ENCODE data around the gene ATXN7L2.
A peak's percentile ranks its signal among the peaks of the same experiment; 100 is the strongest.

Gene ATXN7L2

DNA sequence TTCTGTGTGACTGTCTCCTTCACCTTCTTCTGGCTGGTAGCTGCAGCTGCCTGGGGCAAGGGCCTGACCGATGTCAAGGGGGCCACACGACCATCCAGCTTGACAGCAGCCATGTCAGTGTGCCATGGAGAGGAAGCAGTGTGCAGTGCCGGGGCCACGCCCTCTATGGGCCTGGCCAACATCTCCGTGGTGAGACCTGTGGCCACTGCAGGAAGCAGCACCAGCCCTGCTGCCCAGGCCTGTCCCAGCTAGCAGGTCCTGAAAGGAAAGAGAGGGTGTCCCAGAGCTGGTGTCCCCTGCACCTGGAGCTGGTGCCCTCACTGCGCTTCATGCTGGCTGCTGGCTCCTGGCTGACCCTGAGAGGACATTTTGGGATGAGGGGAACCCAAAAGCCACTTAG lies 5.9 kb upstream of the ATXN7L2 start:
- no peak for DNase-seq

DNA sequence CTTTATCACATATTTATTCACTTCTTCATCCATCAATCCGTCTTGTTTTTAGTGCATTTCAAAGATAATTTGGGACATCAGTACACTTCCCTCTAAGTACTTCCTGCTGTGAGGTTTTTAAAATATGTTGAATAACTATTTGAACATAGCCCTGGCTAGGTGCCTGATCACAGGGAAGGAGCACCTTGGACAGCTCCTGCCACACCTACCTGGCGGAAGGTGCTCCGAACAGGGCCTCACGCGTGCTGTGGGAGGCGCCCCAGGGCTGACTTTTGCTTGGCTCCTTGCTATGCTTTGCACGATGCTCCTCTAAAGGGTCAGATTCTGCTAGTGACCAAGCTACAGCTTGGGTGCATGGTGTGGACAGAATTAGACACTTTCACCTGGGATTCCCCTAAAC lies 4.9 kb upstream of the ATXN7L2 start:
- no peak for DNase-seq

DNA sequence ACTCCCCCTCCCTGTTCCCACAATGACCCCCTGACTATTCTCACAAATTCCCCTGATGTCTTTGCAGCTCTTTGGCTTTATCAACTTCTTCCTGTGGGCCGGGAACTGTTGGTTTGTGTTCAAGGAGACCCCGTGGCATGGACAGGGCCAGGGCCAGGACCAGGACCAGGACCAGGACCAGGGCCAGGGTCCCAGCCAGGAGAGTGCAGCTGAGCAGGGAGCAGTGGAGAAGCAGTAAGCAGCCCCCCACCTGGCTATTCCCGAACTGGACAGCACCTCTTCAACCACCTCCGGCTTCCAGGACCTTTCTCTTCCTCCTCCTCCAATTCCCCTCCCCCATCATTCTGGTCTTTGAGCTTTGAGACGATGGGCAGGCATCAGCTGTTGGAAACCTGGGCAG lies 4.4 kb upstream of the ATXN7L2 start:
- no peak for DNase-seq

DNA sequence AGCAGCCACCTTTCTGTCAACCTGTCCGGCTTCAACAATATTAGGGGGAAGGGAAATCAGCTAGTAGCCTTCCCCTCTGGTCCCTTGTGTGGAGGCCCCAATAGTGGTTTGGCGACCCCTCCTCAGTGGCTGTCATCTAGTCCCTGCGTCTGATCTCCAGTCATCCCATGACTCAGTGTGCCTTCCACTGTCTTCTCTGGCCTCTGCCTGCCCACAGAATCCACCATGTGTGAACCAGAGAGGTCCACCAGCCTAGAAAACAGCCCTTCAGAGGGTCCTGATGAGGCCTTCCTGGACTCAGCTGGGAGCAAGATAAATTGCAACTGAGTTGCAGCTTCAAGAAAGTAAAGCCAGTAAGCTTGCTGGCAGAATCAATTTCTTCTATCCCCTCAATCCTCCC lies 3.8 kb upstream of the ATXN7L2 start:
- DNase-seq = no peak

DNA sequence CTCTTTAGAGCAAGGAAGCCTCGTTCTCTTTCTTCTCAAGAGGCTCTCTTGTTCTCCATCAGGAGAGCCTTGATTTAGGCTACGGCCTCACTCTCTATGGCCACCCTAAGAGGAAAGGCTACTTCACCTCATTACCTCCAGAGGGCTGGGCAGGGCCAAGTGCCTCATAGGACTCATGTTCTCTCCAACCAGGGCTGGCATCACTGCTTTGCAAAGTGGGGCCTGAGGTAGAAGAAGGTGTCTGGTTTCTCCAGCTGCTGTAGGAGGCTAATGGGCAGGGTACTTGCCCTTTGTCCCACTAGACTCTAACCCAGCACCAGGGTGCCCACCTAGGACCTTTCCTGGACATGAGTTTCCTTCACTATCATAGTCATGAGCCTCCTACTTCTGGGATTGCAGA lies 2.1 kb upstream of the ATXN7L2 start:
- no peak for DNase-seq

DNA sequence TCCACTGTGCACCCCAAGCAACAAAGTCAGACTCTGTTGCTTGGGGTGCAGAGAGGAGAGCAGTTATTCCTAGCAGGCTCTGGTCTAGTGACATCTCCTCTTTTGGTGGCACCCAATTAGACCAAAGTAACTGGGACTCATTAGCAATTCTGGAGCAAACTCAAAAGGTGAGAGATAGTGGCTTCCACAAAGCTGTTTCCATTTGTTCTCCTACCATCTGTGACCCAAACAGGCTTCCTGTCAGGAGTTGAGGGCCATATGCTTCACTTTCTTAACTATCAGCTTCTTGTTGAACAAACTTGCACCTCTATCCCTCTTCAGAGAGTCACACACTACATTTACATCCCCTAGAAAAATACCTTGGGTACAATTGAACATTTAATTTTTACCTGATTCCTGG lies 1.5 kb upstream of the ATXN7L2 start:
- DNase-seq = no peak

DNA sequence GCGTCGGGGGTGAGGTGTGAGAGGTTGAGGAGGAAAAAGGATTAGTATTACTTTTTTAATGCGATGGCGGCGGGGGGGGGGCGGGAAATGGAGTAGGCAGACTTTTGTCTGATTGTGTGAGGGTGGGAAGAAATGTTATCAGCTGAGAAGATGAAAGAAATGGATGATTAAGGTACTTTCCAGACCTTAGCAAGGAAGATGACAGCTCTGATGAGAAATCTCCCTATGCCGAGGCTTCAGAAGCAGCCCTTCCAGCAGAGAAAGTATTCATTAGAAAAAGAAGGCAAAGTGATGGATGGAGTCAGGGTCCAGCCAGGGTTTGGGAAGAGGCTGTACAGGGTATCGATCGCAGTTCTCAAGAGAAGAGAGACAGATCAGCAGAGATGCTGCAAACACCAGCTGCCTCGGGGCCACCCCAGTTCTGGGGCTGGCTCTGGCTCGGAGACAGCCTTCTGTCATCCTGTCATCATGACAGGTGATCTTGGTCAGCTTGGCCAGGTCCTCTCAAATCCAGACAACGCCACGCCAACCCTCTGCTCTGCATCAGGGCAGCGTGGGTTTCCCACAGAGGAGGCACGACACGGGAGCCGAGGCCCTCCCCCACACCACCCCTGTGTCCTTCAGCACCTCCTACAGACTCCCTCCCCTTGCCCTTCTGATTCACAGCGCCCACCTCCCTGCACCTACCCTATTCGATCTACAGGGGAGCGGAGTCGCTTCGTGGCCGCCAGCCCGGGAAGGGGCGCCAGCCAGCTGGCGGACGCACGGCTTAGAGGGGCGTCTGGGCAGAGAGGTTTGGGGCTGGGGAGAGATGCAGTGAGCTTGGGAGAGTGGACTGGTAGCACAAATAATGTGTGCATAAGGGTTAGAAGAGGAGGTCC lies 674 bp upstream of the ATXN7L2 start:
- DNase-seq = no peak

DNA sequence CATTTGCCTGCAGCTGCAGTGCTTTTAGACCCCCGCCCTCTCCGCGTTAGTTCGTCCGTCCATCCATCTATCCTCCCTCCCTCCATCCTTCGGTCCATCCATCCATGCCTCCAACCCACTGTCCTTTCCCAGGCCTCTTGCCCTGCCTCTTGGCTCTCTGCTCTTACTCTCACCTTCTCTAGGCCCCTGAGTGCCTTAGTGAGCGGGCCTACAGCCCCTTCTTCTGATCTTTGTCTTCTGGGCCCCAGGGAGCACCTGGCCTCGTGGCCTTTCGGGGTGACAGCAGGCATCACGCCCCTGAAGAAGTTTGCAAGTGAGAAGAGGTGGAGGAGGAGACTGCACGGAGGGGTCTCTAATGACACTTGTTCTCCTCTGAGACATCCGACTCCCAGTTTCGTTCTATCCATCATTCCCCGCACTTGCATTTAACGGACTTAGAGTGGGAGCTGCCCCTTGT lies 842 bp downstream of the ATXN7L2 start:
- no peak for DNase-seq

DNA sequence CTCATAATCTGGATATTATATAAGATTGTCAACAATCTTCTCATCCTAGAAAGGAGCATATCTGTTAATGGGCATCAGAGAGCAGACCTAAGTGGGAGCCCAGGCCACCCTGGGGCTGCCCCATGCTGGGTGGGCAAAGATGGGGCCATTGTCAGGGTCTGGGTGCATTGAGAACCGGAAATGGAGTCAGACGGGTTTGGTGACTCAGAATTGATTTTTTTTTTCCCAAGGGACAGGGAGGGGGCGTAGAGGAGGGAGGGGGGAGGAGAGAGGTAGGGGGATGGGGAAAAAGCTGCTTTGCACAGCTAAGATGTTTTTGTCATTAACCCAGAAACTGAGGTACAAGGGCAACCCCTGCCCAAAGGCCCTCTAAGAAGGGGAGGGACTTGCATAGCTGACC lies 1.3 kb downstream of the ATXN7L2 start:
- no peak for DNase-seq

DNA sequence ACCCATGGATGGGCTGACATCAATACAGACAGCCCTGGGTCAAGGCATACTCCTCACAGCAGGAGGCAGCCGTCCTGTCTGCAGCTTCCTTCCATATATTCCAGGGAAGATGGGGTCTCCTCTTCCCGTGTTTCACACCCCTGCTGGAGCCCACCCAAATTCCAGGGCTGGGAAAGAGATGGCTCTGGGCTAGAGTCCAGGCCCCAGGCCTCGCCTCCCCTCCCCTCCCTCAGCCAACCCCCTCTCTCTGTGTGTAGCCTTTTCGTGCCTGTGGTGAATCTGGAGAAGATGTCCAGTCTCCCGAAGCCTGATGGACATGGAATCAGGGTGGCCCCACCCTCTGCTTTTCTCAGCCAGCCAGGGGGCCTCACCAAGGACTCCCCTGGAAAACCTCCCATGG lies 3.6 kb downstream of the ATXN7L2 start:
- DNase-seq = no peak

DNA sequence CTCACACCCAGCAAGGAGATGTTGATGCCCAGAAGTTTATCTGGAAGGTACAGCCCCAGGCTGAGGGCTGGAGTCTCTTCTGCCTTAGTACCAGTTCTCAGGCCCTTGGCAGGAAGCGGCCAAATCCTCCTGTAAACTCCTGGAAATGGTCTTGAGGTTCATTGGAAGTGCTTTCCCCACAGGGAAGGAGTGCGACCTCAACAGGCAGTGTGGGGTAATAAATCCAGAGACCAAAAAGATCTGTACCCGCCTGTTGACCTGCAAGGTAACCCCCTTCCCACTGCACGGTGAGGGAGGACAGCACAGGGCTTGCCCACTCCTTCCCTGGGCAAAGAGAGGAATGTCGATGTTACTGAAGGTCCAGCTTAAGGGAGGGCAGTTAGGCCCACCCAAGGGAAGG lies 4.5 kb downstream of the ATXN7L2 start:
- no peak for DNase-seq

DNA sequence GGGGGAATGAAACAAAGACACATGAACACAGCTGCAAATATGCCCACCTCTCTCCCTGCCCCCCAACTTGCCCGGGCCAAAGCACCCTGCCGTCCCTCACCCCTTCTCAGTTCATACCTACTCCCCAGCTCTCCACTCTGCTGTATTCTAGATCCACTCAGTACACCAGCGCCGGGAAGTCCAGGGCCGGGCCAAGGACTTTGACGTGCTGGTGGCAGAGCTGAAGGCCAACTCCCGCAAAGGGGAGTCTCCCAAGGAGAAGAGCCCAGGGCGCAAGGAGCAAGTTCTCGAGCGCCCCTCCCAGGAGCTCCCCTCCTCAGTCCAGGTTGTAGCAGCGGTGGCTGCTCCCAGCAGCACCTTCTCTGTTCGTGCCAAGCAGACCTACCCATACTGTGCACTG lies 5.0 kb downstream of the ATXN7L2 start:
- DNase-seq = no peak

DNA sequence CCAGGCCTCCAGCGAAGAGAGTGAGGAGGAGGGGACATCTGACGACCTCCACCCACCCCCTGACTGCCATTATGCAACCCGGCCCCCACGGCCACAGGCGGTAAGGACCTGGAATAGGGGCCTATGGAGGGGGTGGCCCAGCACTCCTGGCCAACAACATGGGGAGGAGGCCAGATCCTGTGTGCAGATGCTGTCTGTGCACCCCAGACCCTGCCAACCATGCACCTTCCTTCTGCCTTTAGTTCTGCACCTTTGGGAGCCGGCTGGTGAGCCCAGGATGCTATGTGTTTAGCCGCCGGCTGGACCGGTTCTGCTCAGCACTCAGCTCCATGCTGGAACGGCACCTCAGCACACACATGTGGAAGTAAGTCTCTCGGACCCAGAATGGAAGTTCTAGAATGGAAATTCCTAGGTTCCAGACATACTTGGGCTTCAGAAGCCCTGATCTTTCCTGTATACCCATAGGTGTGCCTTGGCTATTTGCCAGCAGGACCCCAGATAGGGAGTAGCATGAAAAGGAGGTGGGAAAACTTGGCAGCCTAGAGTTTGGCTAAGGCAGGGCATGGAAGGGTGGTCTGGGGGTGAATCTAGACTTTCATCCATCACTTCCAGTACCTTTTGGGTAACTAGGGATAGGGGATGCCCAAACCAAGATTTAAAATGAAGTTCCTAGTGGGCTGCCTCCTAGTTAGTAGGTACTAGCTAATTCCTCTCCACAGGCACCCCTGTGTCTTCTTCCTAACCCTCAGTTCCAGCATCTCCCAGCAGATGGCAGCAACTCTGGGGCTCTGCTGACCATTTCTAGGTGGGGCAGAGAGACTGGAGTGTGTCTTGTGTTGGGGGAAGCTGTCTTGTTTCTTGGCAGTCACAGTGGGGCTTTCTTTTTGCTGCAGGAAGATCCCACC lies 6.6 kb downstream of the ATXN7L2 start:
- DNase-seq = peak; percentile 9

DNA sequence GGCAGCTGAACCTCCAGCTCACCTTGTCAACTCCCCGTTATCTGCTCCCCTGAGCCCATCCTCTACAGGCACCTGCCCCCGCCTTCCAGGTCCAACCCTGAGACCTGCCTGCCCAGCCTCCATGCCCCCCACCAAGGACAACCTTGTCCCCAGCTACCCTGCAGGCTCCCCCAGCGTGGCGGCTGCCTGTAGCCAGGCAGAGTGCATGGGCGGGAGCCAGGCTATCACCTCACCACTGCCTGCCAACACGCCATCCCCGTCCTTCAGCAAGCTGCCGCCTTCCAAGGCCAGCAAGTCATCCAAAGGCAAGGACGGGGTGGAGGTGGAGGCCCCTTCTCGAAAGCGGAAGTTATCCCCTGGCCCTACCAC lies 7.2 kb downstream of the ATXN7L2 start:
- DNase-seq = no peak

DNA sequence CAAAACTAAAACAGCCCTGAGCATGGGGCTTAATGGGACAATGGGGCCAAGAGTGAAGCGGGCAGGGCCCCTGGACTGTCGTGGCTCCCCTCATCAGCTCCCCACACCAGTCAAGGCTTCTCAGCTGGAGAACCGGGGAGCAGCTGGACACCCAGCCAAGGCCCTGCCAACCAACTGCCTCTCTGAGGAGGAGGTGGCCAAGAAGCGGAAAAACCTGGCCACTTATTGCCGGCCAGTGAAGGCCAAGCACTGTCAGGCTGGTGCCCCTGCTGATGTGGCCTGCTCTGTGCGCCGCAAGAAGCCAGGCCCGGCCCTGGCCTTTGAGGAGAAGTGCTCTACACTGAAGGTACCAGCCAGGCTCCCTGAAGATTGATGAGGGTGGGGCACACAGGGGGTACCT lies 7.7 kb downstream of the ATXN7L2 start:
- no peak for DNase-seq

DNA sequence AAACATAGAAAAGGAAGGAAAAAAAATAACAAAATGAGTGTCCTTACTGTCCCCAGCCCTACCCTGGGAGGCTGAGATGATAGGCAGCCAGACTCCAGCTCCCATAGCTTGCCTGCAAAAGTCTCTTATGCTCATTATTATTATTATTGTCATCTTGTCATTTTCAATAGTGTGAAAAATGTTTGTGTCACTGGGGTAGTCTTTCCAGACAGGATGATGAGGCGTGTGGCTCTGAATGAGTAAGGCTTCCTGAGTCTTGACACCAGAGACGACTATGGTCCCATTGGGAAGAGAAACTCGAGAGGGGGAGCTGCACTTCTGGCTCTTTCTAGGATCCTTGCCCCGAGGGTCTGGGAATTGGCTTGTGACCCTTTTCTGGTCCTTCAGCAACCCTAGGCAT lies 9.1 kb downstream of the ATXN7L2 start:
- no peak for DNase-seq

DNA sequence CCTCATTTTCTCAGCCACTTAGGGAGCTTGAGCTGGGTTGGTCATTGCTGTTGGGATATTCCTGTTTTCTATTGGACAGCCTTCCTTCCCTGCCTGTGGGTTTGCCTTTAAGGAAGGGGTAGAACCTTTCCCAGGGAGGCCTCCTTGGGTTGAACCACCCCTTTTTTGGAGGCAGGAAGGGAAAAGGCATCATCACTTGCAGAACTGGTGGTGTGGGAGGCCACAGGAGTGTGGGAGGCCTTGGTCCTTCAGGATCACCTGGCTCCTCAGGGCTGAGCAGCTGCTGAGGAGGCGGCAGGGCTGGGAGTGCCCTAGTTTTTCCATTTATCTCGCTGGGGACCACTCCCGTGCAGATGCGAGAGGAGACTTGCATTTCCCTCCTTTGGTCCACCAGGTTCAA lies 9.5 kb downstream of the ATXN7L2 start:
- no peak for DNase-seq

DNA sequence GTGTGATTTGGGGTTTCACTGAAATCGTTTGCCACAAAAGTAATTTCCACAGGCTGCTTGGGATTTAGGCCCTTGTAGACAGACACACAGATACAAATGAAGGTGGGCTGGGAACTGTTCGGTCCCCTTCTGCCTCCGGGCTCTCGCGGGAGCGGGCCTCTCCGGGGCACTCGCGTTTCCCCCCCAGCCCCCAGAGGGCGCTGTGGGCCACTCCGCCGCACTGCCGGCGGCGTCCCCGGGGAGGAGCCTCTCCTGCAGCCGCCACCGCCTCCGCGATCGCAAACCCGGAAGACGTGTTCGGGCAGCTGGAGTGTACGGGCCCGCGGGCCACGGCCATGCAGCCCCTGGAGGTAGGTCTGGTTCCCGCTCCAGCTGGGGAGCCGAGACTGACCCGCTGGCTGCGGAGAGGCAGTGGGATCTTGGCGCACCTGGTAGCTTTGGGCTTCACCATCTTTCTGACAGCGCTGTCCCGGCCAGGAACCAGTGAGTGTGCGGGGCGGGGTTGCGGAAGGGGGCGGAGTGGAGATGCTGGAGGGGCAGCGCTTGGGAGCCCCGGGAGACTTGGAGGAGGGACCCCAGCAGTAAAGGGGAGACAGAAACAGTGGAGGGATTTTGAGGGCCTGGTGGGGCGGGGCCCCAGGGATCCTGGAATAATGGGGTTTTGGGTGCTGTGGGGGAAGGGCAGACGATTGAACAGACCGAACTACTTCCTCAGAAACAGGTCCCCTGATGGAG lies 10.3 kb downstream of the ATXN7L2 start, which contains the start of gene CYB561D1:
CYB561D1 (plus strand) TSS at position 290 of the 735 bp plus-strand sequence; CDS start at position 336, 46 bp downstream.
- peak; percentile 49 for DNase-seq

DNA sequence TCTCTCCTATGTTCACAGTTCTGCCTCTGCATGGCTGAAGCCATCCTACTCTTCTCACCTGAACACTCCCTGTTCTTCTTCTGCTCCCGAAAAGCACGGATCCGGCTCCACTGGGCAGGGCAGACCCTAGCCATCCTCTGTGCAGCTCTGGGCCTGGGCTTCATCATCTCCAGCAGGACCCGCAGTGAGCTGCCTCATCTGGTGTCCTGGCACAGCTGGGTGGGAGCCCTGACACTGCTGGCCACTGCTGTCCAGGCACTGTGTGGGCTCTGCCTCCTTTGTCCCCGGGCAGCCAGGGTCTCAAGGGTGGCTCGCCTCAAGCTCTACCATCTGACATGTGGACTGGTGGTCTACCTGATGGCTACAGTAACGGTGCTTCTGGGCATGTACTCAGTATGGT lies 12.0 kb downstream of the ATXN7L2 start:
- DNase-seq = no peak

DNA sequence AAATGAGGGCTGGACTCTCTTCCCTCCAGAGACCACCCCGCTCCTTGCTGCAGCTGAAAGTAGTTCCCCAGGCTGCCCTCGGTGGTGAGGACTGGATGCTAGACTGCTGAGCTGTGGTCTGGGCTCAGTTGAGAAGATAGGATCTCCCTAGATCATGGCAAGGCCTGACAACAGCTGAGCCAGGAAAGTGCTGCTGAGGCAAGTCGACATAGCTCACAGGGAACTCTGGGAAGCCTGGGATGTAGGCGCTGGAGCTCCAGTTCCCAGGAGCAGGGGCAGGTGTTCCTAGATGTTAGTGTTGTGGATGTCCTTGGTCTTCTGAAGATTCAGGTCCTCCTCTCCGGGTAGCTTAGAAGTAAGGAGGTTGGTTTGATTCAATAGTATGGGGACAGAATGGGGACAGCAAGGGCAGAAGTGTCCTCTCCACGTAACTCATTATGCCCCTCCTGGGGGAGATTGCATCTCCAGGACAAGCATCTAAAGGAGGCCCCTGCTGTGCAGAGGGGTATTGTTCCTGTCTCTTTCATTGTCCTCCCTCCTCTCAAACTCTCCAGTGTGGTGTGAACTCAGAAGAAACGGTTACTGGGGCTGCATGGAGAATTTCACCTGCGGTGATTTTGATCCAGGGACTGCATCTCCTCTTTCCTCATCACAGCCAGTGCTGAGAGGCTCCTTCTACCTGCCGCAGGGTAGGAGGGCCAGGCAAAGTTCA lies 13.9 kb downstream of the ATXN7L2 start:
- DNase-seq = no peak

DNA sequence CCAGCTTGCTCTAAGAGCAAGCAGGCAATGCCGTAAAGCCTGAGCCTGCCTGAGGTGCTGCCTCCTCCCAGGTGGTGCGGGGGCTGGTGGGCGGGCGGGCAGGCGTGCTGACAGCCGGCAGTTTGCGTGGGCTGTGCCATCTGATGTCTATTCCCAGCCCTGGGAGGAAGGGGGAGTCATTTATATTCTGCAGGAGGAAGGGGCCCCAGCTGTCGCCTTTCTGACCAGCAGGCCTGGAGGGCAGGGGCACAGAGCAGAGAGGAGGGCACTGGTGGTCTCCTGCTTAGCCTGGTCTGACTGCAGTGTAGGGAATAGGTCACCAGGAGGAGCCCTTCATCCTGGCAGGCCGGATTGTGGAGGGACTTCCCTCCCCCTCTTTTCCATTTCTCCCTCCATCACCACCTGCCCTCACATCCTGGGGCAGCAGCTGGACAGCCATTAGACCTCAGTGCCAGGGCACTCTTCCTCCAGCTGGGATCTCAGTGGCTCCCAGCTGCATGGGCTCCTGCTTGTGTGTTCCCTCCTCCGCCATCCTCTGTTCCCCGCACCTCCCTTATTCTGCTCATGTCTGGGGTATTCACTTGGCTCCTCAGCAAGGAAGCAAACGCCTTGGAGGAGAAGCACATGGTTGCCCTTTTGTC lies 14.6 kb downstream of the ATXN7L2 start:
- DNase-seq = no peak

DNA sequence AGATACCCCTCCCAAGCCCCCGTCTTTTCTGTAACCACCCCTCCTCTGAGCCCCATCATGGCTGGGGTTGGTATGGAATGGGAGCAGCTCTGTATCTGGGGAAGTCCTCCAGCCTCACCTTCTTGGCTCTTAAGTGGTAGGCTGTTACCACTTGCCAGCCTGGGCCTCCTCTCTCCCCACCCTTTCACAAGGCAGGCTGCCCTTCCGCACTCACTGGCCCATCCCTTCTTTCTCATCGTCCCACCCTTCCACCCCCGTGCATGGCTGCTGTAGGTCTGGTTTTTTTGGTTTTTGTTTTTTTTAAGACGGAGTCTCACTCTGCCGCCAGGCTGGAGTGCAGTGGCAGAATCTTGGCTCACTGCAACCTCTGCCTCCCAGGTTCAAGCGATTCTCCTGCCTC lies 15.4 kb downstream of the ATXN7L2 start:
- no peak for DNase-seq
